ENCODE results near the gene LRP5.

Gene LRP5

GRCh38 chr11:68317147-68317785 is 4.9 kb downstream of the LRP5 start:
- Histone ChIP-seq H3K27me3 (ENCODE audit: control insufficient read depth in 3 of 3, insufficient read depth in 3 of 3, low read depth in 1 of 3, low read length in 3 of 3) (peaks cover 0 to 5% (median 0%) of the 10 kb centered on the region in 3 experiments), H3K79me1 (ENCODE audit: low read depth, low read length) (peaks cover 19% of the 10 kb centered on the region), H3K9ac (ENCODE audit: low read depth, low read length, poor library complexity) (no peak overlapping the region), H2BK120ac (ENCODE audit: low read depth, low read length) (no peak overlapping the region), H3K4ac (ENCODE audit: low read length) (no peak overlapping the region), H3K18ac (ENCODE audit: low read length) (peak overlapping the region; percentile 72), H2BK15ac (ENCODE audit: low read length) (no peak overlapping the region), H3K4me1 (ENCODE audit: control insufficient read depth in 2 of 2, insufficient read depth in 1 of 2, low read depth in 1 of 2, low read length in 2 of 2) (peaks cover 12 to 13% of the 10 kb centered on the region in 2 donors), H2AFZ (ENCODE audit: low read length) (no peak overlapping the region), H3K9me3 (replicated peaks in 1 of 2; ENCODE audit: control insufficient read depth in 2 of 2, insufficient read depth in 1 of 2, low read depth in 1 of 2, low read length in 2 of 2) (peaks cover 1 to 8% of the 10 kb centered on the region in 2 donors), H4K8ac (ENCODE audit: low read depth, low read length) (no peak overlapping the region), H3K14ac (ENCODE audit: low read length) (peak overlapping the region; percentile 38), H2BK12ac (ENCODE audit: low read length) (peak overlapping the region; percentile 84), H2BK5ac (ENCODE audit: low read length) (no peak overlapping the region), H2AK5ac (ENCODE audit: low read depth, low read length) (no peak overlapping the region), H3K4me2 (ENCODE audit: insufficient read depth, low read length, poor library complexity, severe bottlenecking) (no peak overlapping the region), H3K27ac (replicated peaks; ENCODE audit: low read length) (no peak overlapping the region), H3K4me3 (ENCODE audit: low read length in 2 of 2) (no peak overlapping the region), H3K23ac (ENCODE audit: low read depth, low read length, poor library complexity) (peak overlapping the region; percentile 73), H3K36me3 (replicated peaks in 1 of 2; ENCODE audit: control insufficient read depth in 2 of 2, insufficient read depth in 2 of 2, low read length in 2 of 2) (peaks cover 2 to 3% of the 10 kb centered on the region in 2 donors), H4K91ac (ENCODE audit: low read depth, low read length, poor library complexity) (no peak overlapping the region)
- no CpG with 5 or more reads among the region's 15 CpGs for WGBS, 2 donors (ENCODE audit: extremely low coverage in 2 of 2, insufficient read length in 2 of 2, insufficient replicate concordance in 1 of 2)
- DNase-seq (ENCODE audit: low spot score): no peak

GRCh38 chr11:68321293-68322051 is 9.1 kb downstream of the LRP5 start:
- Histone ChIP-seq H2BK5ac (ENCODE audit: low read length) (no peak overlapping the region), H3K4me1 (ENCODE audit: control insufficient read depth in 2 of 2, insufficient read depth in 1 of 2, low read depth in 1 of 2, low read length in 2 of 2) (peaks cover 8 to 18% of the 10 kb centered on the region in 2 donors), H2BK120ac (ENCODE audit: low read depth, low read length) (no peak overlapping the region), H3K18ac (ENCODE audit: low read length) (no peak overlapping the region), H3K14ac (ENCODE audit: low read length) (no peak overlapping the region), H2BK15ac (ENCODE audit: low read length) (no peak overlapping the region), H3K9me3 (replicated peaks in 1 of 2; ENCODE audit: control insufficient read depth in 2 of 2, insufficient read depth in 1 of 2, low read depth in 1 of 2, low read length in 2 of 2) (peaks cover 1 to 8% of the 10 kb centered on the region in 2 donors), H2BK12ac (ENCODE audit: low read length) (no peak overlapping the region), H3K4me3 (ENCODE audit: low read length in 2 of 2) (no peak overlapping the region), H3K4me2 (ENCODE audit: insufficient read depth, low read length, poor library complexity, severe bottlenecking) (no peak overlapping the region), H4K91ac (ENCODE audit: low read depth, low read length, poor library complexity) (no peak overlapping the region), H2AK5ac (ENCODE audit: low read depth, low read length) (no peak overlapping the region), H3K23ac (ENCODE audit: low read depth, low read length, poor library complexity) (no peak overlapping the region), H3K79me1 (ENCODE audit: low read depth, low read length) (peaks cover 18% of the 10 kb centered on the region), H3K27ac (replicated peaks; ENCODE audit: low read length) (no peak overlapping the region), H3K27me3 (ENCODE audit: control insufficient read depth in 3 of 3, insufficient read depth in 3 of 3, low read depth in 1 of 3, low read length in 3 of 3) (no peaks in the 10 kb centered on the region), H3K9ac (ENCODE audit: low read depth, low read length, poor library complexity) (no peak overlapping the region), H4K8ac (ENCODE audit: low read depth, low read length) (no peak overlapping the region), H3K36me3 (replicated peaks in 1 of 2; ENCODE audit: control insufficient read depth in 2 of 2, insufficient read depth in 2 of 2, low read length in 2 of 2) (peaks cover 2 to 3% of the 10 kb centered on the region in 2 donors), H3K4ac (ENCODE audit: low read length) (no peak overlapping the region), H2AFZ (ENCODE audit: low read length) (no peak overlapping the region)
- DNase-seq (ENCODE audit: low spot score): no peak
- no CpG with 5 or more reads among the region's 16 CpGs for WGBS, 2 donors (ENCODE audit: extremely low coverage in 2 of 2, insufficient read length in 2 of 2, insufficient replicate concordance in 1 of 2)

- no peak for DNase-seq (ENCODE audit: low spot score)
- no peak overlapping the region for H2BK12ac ChIP-seq (ENCODE audit: low read length)
Measured at GRCh38 chr11:68322052-68322430, 9.7 kb downstream of the LRP5 start.

GRCh38 chr11:68324241-68324640 is 11.8 kb downstream of the LRP5 start:
- H4K8ac ChIP-seq (ENCODE audit: low read depth, low read length): no peak overlapping the region
- H3K36me3 ChIP-seq (replicated peaks in 1 of 2; ENCODE audit: control insufficient read depth in 2 of 2, insufficient read depth in 2 of 2, low read length in 2 of 2): peaks cover 2 to 3% of the 10 kb centered on the region in 2 donors
- peaks cover 23% of the 10 kb centered on the region for H3K79me1 ChIP-seq (ENCODE audit: low read depth, low read length)
- H2BK5ac ChIP-seq (ENCODE audit: low read length): no peak overlapping the region
- H3K9ac ChIP-seq (ENCODE audit: low read depth, low read length, poor library complexity): peak overlapping the region; percentile 12
- peak overlapping the region; percentile 77 for H2BK15ac ChIP-seq (ENCODE audit: low read length)
- no peak overlapping the region for H3K4ac ChIP-seq (ENCODE audit: low read length)
- H3K18ac ChIP-seq (ENCODE audit: low read length): no peak overlapping the region
- no peak overlapping the region for H3K4me2 ChIP-seq (ENCODE audit: insufficient read depth, low read length, poor library complexity, severe bottlenecking)
- peak overlapping the region; percentile 25 for H3K23ac ChIP-seq (ENCODE audit: low read depth, low read length, poor library complexity)
- no peak overlapping the region for H2BK12ac ChIP-seq (ENCODE audit: low read length)
- WGBS, 2 donors (ENCODE audit: extremely low coverage in 2 of 2, insufficient read length in 2 of 2, insufficient replicate concordance in 1 of 2): no CpG with 5 or more reads among the region's 9 CpGs
- peak overlapping the region; percentile 89 for H2AK5ac ChIP-seq (ENCODE audit: low read depth, low read length)
- H3K4me3 ChIP-seq (ENCODE audit: low read length in 2 of 2): no peak overlapping the region
- no peak overlapping the region for H2AFZ ChIP-seq (ENCODE audit: low read length)
- H3K9me3 ChIP-seq (replicated peaks in 1 of 2; ENCODE audit: control insufficient read depth in 2 of 2, insufficient read depth in 1 of 2, low read depth in 1 of 2, low read length in 2 of 2): peaks cover 1 to 8% of the 10 kb centered on the region in 2 donors
- H4K91ac ChIP-seq (ENCODE audit: low read depth, low read length, poor library complexity): no peak overlapping the region
- peaks cover 26 to 35% of the 10 kb centered on the region in 2 donors for H3K4me1 ChIP-seq (ENCODE audit: control insufficient read depth in 2 of 2, insufficient read depth in 1 of 2, low read depth in 1 of 2, low read length in 2 of 2)
- peak overlapping the region; percentile 73 for H3K14ac ChIP-seq (ENCODE audit: low read length)
- H2BK120ac ChIP-seq (ENCODE audit: low read depth, low read length): peak overlapping the region; percentile 56
- no peak for DNase-seq (ENCODE audit: low spot score)
- no peak overlapping the region for H3K27ac ChIP-seq (replicated peaks; ENCODE audit: low read length)
- no peaks in the 10 kb centered on the region for H3K27me3 ChIP-seq (ENCODE audit: control insufficient read depth in 3 of 3, insufficient read depth in 3 of 3, low read depth in 1 of 3, low read length in 3 of 3)

More at GRCh38 chr11:68322052-68322430, 9.7 kb downstream of the LRP5 start:
- no peak overlapping the region for H3K4me2 ChIP-seq (ENCODE audit: insufficient read depth, low read length, poor library complexity, severe bottlenecking)
- H4K91ac ChIP-seq (ENCODE audit: low read depth, low read length, poor library complexity): no peak overlapping the region
- H3K9me3 ChIP-seq (replicated peaks in 1 of 2; ENCODE audit: control insufficient read depth in 2 of 2, insufficient read depth in 1 of 2, low read depth in 1 of 2, low read length in 2 of 2): peaks cover 1 to 8% of the 10 kb centered on the region in 2 donors
- H3K14ac ChIP-seq (ENCODE audit: low read length): no peak overlapping the region
- no peak overlapping the region for H3K9ac ChIP-seq (ENCODE audit: low read depth, low read length, poor library complexity)
- H3K4me1 ChIP-seq (ENCODE audit: control insufficient read depth in 2 of 2, insufficient read depth in 1 of 2, low read depth in 1 of 2, low read length in 2 of 2): peaks cover 10 to 22% of the 10 kb centered on the region in 2 donors
- H3K36me3 ChIP-seq (replicated peaks in 1 of 2; ENCODE audit: control insufficient read depth in 2 of 2, insufficient read depth in 2 of 2, low read length in 2 of 2): peaks cover 2 to 3% of the 10 kb centered on the region in 2 donors
- no peak overlapping the region for H3K18ac ChIP-seq (ENCODE audit: low read length)
- H2AK5ac ChIP-seq (ENCODE audit: low read depth, low read length): no peak overlapping the region
- H2BK120ac ChIP-seq (ENCODE audit: low read depth, low read length): no peak overlapping the region
- no peak overlapping the region for H2BK15ac ChIP-seq (ENCODE audit: low read length)
- H3K4ac ChIP-seq (ENCODE audit: low read length): no peak overlapping the region
- H4K8ac ChIP-seq (ENCODE audit: low read depth, low read length): no peak overlapping the region
- H2AFZ ChIP-seq (ENCODE audit: low read length): no peak overlapping the region
- WGBS, 2 donors (ENCODE audit: extremely low coverage in 2 of 2, insufficient read length in 2 of 2, insufficient replicate concordance in 1 of 2): no CpG with 5 or more reads among the region's 9 CpGs
- H2BK5ac ChIP-seq (ENCODE audit: low read length): no peak overlapping the region
- H3K27ac ChIP-seq (replicated peaks; ENCODE audit: low read length): no peak overlapping the region
- no peak overlapping the region for H3K4me3 ChIP-seq (ENCODE audit: low read length in 2 of 2)
- H3K27me3 ChIP-seq (ENCODE audit: control insufficient read depth in 3 of 3, insufficient read depth in 3 of 3, low read depth in 1 of 3, low read length in 3 of 3): no peaks in the 10 kb centered on the region
- H3K23ac ChIP-seq (ENCODE audit: low read depth, low read length, poor library complexity): no peak overlapping the region
- H3K79me1 ChIP-seq (ENCODE audit: low read depth, low read length): peaks cover 20% of the 10 kb centered on the region

Data from neuronal stem cell (in vitro differentiated cells).